ENCODE measurements around the gene RAD51B. TPM values are rescaled to one million over a fixed set of nuclear protein-coding genes. Genes with fewer than 3 reads are reported as not detected.

RAD51B gene
- total RNA-seq (2021; ENCODE audit: unreplicated experiment) (20.0 TPM), Bru-seq, nascent RNA (percentile 59 among the genes with signal in this experiment), BruChase-seq, experiment 1, labeled RNA remaining after a 6-hour chase (percentile 55 among the genes with signal in this experiment), BruChase-seq, experiment 2, labeled RNA remaining after a 2-hour chase (percentile 71 among the genes with signal in this experiment)
- polyA plus RNA-seq (2012) = 6.1 and 7.5 TPM in 2 replicates
- long read RNA-seq, partial matches to known transcripts = 1 of 7 reads
- long read RNA-seq, other reads (novel, unspliced or antisense) = 3 of 7 reads

DNA sequence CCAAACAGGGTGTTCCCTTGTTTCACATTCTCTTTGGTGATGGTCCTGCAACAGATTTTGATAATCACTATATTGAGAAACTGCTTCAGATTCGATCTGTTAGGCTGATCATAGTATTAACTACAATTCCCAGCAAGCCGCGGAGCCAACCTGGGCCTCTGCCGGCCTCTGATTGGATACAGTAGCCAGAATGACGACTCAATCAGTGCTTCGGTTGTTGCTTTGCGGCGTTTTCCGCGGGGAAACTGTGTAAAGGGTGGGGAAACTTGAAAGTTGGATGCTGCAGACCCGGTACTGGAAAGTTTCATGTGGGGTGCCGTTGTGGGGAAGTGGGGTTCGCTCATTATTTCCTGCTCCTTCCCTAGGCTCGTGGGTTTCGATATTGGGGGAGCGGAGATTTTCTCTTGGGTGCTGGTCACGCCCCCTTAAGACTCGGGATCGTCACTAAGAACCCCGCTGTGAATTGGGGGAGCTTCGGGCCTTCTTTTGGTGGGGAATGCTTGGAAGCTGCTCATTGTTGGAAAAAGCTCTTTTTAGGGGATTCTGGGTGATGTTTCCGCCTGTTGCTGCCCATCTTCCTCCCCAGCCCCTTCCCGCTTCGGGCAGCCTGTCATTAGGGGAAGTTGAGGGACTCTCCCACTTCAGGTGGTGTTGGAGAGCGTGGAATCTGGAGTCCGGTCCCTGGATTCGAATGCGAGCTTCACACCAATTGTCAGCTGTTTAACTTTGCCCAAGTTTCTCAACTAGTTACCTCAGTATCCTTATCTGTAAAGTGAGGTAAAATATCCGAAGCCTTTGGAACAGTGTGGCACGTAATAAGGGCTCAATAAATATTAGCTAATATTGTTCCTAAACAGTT, at the start of gene RAD51B:
Gene RAD51B, plus strand, starts transcription at position 217 of the 859 bp plus-strand sequence.
- H3K9me2 ChIP-seq (ENCODE audit: insufficient read depth) = no peaks in the 10 kb centered on the region
- ATAC-seq = peak; percentile 71
- peak within 1 kb of the TSS; percentile 79 for H3K9ac ChIP-seq (ENCODE audit: low read length)
- no peaks in the 10 kb centered on the region for H4K20me1 ChIP-seq (ENCODE audit: insufficient read depth)
- ChIA-PET CTCF (no interaction called here), RAD21 (ENCODE audit: low non-redundant PET in 1 of 2, low total read pairs in 2 of 2, uncharacterized antibody in 2 of 2, unreplicated experiment in 2 of 2) (no interaction called here), POLR2A (no interaction called here)
- DNase-seq (ENCODE audit: low read depth, low spot score) = peak; percentile 75
- no peaks in the 10 kb centered on the region for H3K27me3 ChIP-seq (ENCODE audit: insufficient read depth, low read length)
- H3K79me2 ChIP-seq (ENCODE audit: insufficient read depth, low read length) = peaks cover 13% of the 10 kb centered on the region; the same call in 1 of the 2 replicates
- H3K4me1 ChIP-seq (ENCODE audit: control insufficient read depth in 1 of 2, insufficient read depth in 2 of 2, low read length in 2 of 2) = peaks cover 6 to 25% of the 10 kb centered on the region in 2 experiments; a peak in 3 of 4 replicates
- no peaks in the 10 kb centered on the region for H3K36me3 ChIP-seq (ENCODE audit: control insufficient read depth in 1 of 2, insufficient read depth in 2 of 2, low read length in 2 of 2)
- BruUV-seq (replicated peaks) = TSS peak; percentile 72
- H3K27ac ChIP-seq (ENCODE audit: low read depth, low read length) = peak within 1 kb of the TSS; percentile 6; the same call in 1 of the 2 replicates
- TF ChIP-seq JUND (IDR thresholded peaks at IDR 0.05) (no peak), ZFX (IDR thresholded peaks at IDR 0.05) (no peak), SRF (IDR thresholded peaks at IDR 0.05; ENCODE audit: low read depth) (no peak), TCF7L2 (IDR thresholded peaks at IDR 0.05; ENCODE audit: borderline replicate concordance, extremely low read depth, insufficient read depth, insufficient read length) (peak; percentile 13), EZH2 (IDR thresholded peaks at IDR 0.05) (no peak), SP1 (IDR thresholded peaks at IDR 0.05; ENCODE audit: low read depth) (peak; percentile 99)
- TF ChIP-seq, protein P1, sequence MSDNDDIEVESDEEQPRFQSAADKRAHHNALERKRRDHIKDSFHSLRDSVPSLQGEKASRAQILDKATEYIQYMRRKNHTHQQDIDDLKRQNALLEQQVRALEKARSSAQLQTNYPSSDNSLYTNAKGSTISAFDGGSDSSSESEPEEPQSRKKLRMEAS (IDR thresholded peaks at IDR 0.05) = 0 out of 2 replicates have a peak, but pooled peaks have one; percentile 15
- TF ChIP-seq, protein P2, sequence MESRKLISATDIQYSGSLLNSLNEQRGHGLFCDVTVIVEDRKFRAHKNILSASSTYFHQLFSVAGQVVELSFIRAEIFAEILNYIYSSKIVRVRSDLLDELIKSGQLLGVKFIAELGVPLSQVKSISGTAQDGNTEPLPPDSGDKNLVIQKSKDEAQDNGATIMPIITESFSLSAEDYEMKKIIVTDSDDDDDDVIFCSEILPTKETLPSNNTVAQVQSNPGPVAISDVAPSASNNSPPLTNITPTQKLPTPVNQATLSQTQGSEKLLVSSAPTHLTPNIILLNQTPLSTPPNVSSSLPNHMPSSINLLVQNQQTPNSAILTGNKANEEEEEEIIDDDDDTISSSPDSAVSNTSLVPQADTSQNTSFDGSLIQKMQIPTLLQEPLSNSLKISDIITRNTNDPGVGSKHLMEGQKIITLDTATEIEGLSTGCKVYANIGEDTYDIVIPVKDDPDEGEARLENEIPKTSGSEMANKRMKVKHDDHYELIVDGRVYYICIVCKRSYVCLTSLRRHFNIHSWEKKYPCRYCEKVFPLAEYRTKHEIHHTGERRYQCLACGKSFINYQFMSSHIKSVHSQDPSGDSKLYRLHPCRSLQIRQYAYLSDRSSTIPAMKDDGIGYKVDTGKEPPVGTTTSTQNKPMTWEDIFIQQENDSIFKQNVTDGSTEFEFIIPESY (IDR thresholded peaks at IDR 0.05; ENCODE audit: extremely low read depth, insufficient replicate concordance, low read length) = no peak
- TF ChIP-seq, protein P3, sequence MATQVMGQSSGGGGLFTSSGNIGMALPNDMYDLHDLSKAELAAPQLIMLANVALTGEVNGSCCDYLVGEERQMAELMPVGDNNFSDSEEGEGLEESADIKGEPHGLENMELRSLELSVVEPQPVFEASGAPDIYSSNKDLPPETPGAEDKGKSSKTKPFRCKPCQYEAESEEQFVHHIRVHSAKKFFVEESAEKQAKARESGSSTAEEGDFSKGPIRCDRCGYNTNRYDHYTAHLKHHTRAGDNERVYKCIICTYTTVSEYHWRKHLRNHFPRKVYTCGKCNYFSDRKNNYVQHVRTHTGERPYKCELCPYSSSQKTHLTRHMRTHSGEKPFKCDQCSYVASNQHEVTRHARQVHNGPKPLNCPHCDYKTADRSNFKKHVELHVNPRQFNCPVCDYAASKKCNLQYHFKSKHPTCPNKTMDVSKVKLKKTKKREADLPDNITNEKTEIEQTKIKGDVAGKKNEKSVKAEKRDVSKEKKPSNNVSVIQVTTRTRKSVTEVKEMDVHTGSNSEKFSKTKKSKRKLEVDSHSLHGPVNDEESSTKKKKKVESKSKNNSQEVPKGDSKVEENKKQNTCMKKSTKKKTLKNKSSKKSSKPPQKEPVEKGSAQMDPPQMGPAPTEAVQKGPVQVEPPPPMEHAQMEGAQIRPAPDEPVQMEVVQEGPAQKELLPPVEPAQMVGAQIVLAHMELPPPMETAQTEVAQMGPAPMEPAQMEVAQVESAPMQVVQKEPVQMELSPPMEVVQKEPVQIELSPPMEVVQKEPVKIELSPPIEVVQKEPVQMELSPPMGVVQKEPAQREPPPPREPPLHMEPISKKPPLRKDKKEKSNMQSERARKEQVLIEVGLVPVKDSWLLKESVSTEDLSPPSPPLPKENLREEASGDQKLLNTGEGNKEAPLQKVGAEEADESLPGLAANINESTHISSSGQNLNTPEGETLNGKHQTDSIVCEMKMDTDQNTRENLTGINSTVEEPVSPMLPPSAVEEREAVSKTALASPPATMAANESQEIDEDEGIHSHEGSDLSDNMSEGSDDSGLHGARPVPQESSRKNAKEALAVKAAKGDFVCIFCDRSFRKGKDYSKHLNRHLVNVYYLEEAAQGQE (IDR thresholded peaks at IDR 0.05; ENCODE audit: low read depth) = no peak
- peak within 1 kb of the TSS; percentile 80 to 93 for H3K4me3 ChIP-seq (replicated peaks in 1 of 2; ENCODE audit: low read depth in 1 of 2, low read length in 2 of 2)
- peak within 1 kb of the TSS; percentile 88 for H2AFZ ChIP-seq (ENCODE audit: low read depth, low read length, poor library complexity, severe bottlenecking)
- intact Hi-C loops (cut with micrococcal nuclease) = no loop called here
- peak within 1 kb of the TSS; percentile 92 for H3K4me2 ChIP-seq (ENCODE audit: low read length)
- H3K9me3 ChIP-seq (ENCODE audit: control insufficient read depth in 1 of 2, insufficient read depth in 1 of 2, low read depth in 1 of 2, low read length in 2 of 2) = no peaks in the 10 kb centered on the region

Measured in HCT116 (cell line).